ENCODE measurements around the gene RPRD1B.
A peak's percentile ranks its signal among the peaks of the same experiment; 100 is the strongest.

The RPRD1B gene

DNA sequence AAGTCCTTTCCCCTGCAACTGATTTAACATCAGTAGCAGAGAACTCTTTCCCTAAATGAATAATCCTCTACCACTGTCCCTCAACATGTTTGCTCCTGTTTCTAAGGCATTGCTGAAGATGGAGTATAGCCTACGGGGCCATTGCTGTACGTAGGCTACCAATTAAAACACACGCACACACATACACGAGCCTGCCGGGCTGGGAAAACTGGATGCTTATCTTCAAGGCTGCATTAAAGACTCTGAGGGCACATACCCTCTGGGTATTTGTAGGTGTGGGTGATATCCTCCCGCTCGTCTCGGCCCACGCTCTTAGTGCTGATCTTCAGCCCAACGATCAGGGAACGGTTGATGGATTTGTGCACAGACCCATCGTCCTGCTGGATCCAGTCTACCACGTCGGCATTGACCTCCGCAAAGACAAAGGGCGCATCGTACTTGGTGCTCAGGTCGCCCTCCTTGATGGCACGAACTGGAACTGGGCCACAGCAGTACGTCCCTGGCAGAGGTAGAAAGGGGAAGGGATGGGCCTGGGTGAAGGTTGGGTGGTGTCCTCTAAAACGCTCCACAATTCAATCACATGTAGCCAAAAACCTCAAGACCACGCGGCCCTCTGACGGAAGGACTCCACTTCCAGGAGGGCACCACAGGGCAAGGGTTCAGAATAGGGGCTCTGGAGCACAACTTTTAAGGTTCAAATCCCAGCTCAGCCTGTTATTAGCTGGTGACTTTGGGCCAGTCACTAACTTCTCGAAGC lies 105.8 kb downstream of the RPRD1B start:
- no peaks in the 10 kb centered on the region for H3K9me3 ChIP-seq (ENCODE audit: control insufficient read depth in 1 of 2, low read length in 2 of 2)
- no peak overlapping the region for H3K4me3 ChIP-seq (ENCODE audit: low read depth in 1 of 2, low read length in 2 of 2)
- no peak overlapping the region for H3K9ac ChIP-seq (ENCODE audit: low read depth in 1 of 2, low read length in 2 of 2)
- peaks cover 8 to 20% of the 10 kb centered on the region in 2 donors for H3K36me3 ChIP-seq (ENCODE audit: control insufficient read depth in 1 of 2, insufficient read depth in 2 of 2, low read length in 2 of 2)
- no peaks in the 10 kb centered on the region for H3K27me3 ChIP-seq (ENCODE audit: control insufficient read depth in 1 of 2, insufficient read depth in 2 of 2, low read length in 2 of 2)
- H3K4me1 ChIP-seq (ENCODE audit: control insufficient read depth in 1 of 2, insufficient read depth in 2 of 2, low read length in 2 of 2) = peaks cover 32 to 33% of the 10 kb centered on the region in 2 donors
- H3K27ac ChIP-seq (ENCODE audit: low read depth, low read length) = no peak overlapping the region

GRCh38 chr20:38139977-38140753 lies 106.6 kb downstream of the RPRD1B start:
- peaks cover 41% of the 10 kb centered on the region in 2 donors for H3K4me1 ChIP-seq (ENCODE audit: control insufficient read depth in 1 of 2, insufficient read depth in 2 of 2, low read length in 2 of 2)
- H3K4me3 ChIP-seq (ENCODE audit: low read depth in 1 of 2, low read length in 2 of 2) = no peak overlapping the region
- peaks cover 8 to 20% of the 10 kb centered on the region in 2 donors for H3K36me3 ChIP-seq (ENCODE audit: control insufficient read depth in 1 of 2, insufficient read depth in 2 of 2, low read length in 2 of 2)
- no peak overlapping the region for H3K27ac ChIP-seq (ENCODE audit: low read depth, low read length)
- H3K9ac ChIP-seq (ENCODE audit: low read depth in 1 of 2, low read length in 2 of 2) = peak overlapping the region in 1 of 2 donors; percentile 26
- no peaks in the 10 kb centered on the region for H3K27me3 ChIP-seq (ENCODE audit: control insufficient read depth in 1 of 2, insufficient read depth in 2 of 2, low read length in 2 of 2)
- no peaks in the 10 kb centered on the region for H3K9me3 ChIP-seq (ENCODE audit: control insufficient read depth in 1 of 2, low read length in 2 of 2)

GRCh38 chr20:38141204-38141888 lies 107.8 kb downstream of the RPRD1B start:
- Histone ChIP-seq H3K4me1 (ENCODE audit: control insufficient read depth in 1 of 2, insufficient read depth in 2 of 2, low read length in 2 of 2) (peaks cover 43 to 44% of the 10 kb centered on the region in 2 donors), H3K27me3 (ENCODE audit: control insufficient read depth in 1 of 2, insufficient read depth in 2 of 2, low read length in 2 of 2) (no peaks in the 10 kb centered on the region), H3K4me3 (ENCODE audit: low read depth in 1 of 2, low read length in 2 of 2) (no peak overlapping the region), H3K27ac (ENCODE audit: low read depth, low read length) (no peak overlapping the region), H3K9me3 (ENCODE audit: control insufficient read depth in 1 of 2, low read length in 2 of 2) (no peaks in the 10 kb centered on the region), H3K36me3 (ENCODE audit: control insufficient read depth in 1 of 2, insufficient read depth in 2 of 2, low read length in 2 of 2) (peaks cover 8 to 20% of the 10 kb centered on the region in 2 donors), H3K9ac (ENCODE audit: low read depth in 1 of 2, low read length in 2 of 2) (no peak overlapping the region)

All from duodenal mucosa (tissue), 2 donors.